HG02588 (cell line): ENCODE measurements around the gene MCC.

ENCODE experiments used
- ATAC-seq: cut with Tn5 transposase; IDR thresholded peaks from one replicate; pipeline ENCODE4 v1.9.1; 2021; ENCODE audit warnings: mild to moderate bottlenecking, moderate library complexity; ENCODE audit not compliant: unreplicated experiment

The MCC gene

GRCh38 chr5:113230711-113231652 is 257.3 kb downstream of the MCC start:
- ATAC-seq, result no peak

GRCh38 chr5:113227798-113228197 is 260.5 kb downstream of the MCC start:
- ATAC-seq, result no peak

GRCh38 chr5:113226116-113226736 is 262.0 kb downstream of the MCC start:
- ATAC-seq, result no peak

GRCh38 chr5:113225259-113225658 is 263.0 kb downstream of the MCC start:
- ATAC-seq, result no peak

- no peak for ATAC-seq
These were observed 263.6 kb downstream of the MCC start for GRCh38 chr5:113224605-113225065.

GRCh38 chr5:113223831-113224604 is 264.2 kb downstream of the MCC start:
- ATAC-seq, result no peak

GRCh38 chr5:113223315-113223714 is 264.9 kb downstream of the MCC start:
- no peak for ATAC-seq

GRCh38 chr5:113221294-113222176 is 266.7 kb downstream of the MCC start:
- ATAC-seq, result no peak

- no peak for ATAC-seq
These were observed 268.6 kb downstream of the MCC start for GRCh38 chr5:113219695-113220094.

- no peak for ATAC-seq
These were observed 269.2 kb downstream of the MCC start for GRCh38 chr5:113218906-113219517.

- no peak for ATAC-seq
These were observed 270.1 kb downstream of the MCC start for GRCh38 chr5:113218200-113218599.

- ATAC-seq, result no peak
These were observed 270.6 kb downstream of the MCC start for GRCh38 chr5:113217619-113218184.

GRCh38 chr5:113216545-113216944 is 271.7 kb downstream of the MCC start:
- ATAC-seq, result no peak

GRCh38 chr5:113215401-113216060 is 272.7 kb downstream of the MCC start:
- ATAC-seq, result no peak

- ATAC-seq, result no peak
These were observed 273.5 kb downstream of the MCC start for GRCh38 chr5:113214606-113215323.

- peak; percentile 46 for ATAC-seq
These were observed 274.5 kb downstream of the MCC start for GRCh38 chr5:113213551-113214425.

GRCh38 chr5:113212244-113212920 is 275.9 kb downstream of the MCC start:
- no peak for ATAC-seq
